Kidney epithelial cell (primary cell): ENCODE results near the gene COL23A1. TPM values are rescaled to one million over a fixed set of nuclear protein-coding genes. Genes with fewer than 3 reads are reported as not detected.

Experiments
- DNase-seq: peaks from one replicate; pipeline ENCODE4 v3.0.0-alpha.2; 2010; ENCODE audit warnings: low read depth
- H3K27me3 ChIP-seq: 2 replicates; pipeline ENCODE4 v1.6.0; 2011; ENCODE audit warnings: low read length; ENCODE audit not compliant: control insufficient read depth, insufficient read depth
- H3K36me3 ChIP-seq: 2 replicates; pipeline ENCODE4 v1.5.1; 2011; ENCODE audit warnings: low read length; ENCODE audit not compliant: control insufficient read depth, insufficient read depth
- H3K4me3 ChIP-seq: 2 replicates; pipeline ENCODE4 v1.5.1; 2011; ENCODE audit warnings: low read depth, mild to moderate bottlenecking, control low read depth, low read length
- CTCF ChIP-seq: IDR thresholded peaks from 2 replicates; pipeline ENCODE4 v1.5.1; 2011; ENCODE audit warnings: mild to moderate bottlenecking, moderate library complexity, low read length, control low read depth, inconsistent platforms; ENCODE audit not compliant: insufficient read depth, poor library complexity, severe bottlenecking
- total RNA-seq: library from RNA; depleted of rRNA; stranded (reverse); fragments of >200 nt; gene quantifications from 2 replicates; pipeline ENCODE4 v1.2.3, GENCODE V29; 2015

The COL23A1 gene
- total RNA-seq, 1 donor from 2014 or later = 0.17 TPM

GRCh38 chr5:178531786-178532185, 58.4 kb downstream of the COL23A1 start:
- no peaks in the 10 kb centered on the region for H3K36me3 ChIP-seq
- no peak for TF ChIP-seq CTCF
- no peak for DNase-seq
- no peaks in the 10 kb centered on the region for H3K27me3 ChIP-seq
- H3K4me3 ChIP-seq = no peak overlapping the region

GRCh38 chr5:178530526-178530925, 59.7 kb downstream of the COL23A1 start:
- no peaks in the 10 kb centered on the region for H3K36me3 ChIP-seq
- no peak for TF ChIP-seq CTCF

GRCh38 chr5:178529080-178529479, 61.1 kb downstream of the COL23A1 start:
- no peak overlapping the region for H3K4me3 ChIP-seq
- H3K36me3 ChIP-seq = no peaks in the 10 kb centered on the region
- H3K27me3 ChIP-seq = no peaks in the 10 kb centered on the region
- TF ChIP-seq CTCF = no peak
- no peak for DNase-seq

More at GRCh38 chr5:178530526-178530925, 59.7 kb downstream of the COL23A1 start:
- Histone ChIP-seq H3K4me3 (no peak overlapping the region), H3K27me3 (no peaks in the 10 kb centered on the region)
- DNase-seq = no peak

GRCh38 chr5:178527458-178528307, 62.5 kb downstream of the COL23A1 start:
- Histone ChIP-seq H3K36me3 (no peaks in the 10 kb centered on the region), H3K27me3 (no peaks in the 10 kb centered on the region), H3K4me3 (no peak overlapping the region)
- TF ChIP-seq CTCF = no peak
- no peak for DNase-seq

GRCh38 chr5:178526773-178527457, 63.3 kb downstream of the COL23A1 start:
- no peak for TF ChIP-seq CTCF
- Histone ChIP-seq H3K36me3 (no peaks in the 10 kb centered on the region), H3K4me3 (no peak overlapping the region), H3K27me3 (no peaks in the 10 kb centered on the region)
- no peak for DNase-seq
